Measurements from ENCODE around the gene SCMH1. TPM values are rescaled to one million over a fixed set of nuclear protein-coding genes. Genes with fewer than 3 reads are reported as not detected.

Gene SCMH1
- polyA plus RNA-seq, 1 of the 3 experiments (the other 2 are of a cell fraction), result 38.5 TPM

DNA sequence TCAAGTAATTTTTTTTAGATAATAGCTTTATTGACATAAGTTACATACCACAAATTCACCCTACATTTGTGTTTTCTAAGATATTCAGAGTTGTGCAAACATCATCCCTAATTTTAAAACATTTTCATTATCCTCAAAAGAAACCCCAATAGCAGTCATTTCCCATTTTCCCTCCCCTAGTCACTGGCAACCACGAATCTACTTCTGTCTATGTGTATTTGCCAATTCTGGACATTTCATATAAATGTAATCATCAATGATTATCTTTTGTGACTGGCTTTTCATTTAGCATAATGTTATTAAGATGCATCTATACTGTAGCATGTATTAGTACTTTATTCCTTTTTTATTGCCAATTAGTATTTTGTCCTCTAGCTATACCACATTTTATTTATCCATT is 131.8 kb downstream of the SCMH1 start:
- Histone ChIP-seq H3K4me1 (ENCODE audit: control insufficient read depth in 1 of 2, insufficient read depth in 2 of 2, low read depth in 1 of 2, low read length in 1 of 2) (peaks cover 11 to 17% of the 10 kb centered on the region in 2 experiments; a peak in 3 of 4 replicates), H3K36me3 (replicated peaks in 1 of 2; ENCODE audit: control insufficient read depth in 1 of 2, insufficient read depth in 2 of 2, low read length in 1 of 2) (peaks cover 18 to 21% of the 10 kb centered on the region in 2 experiments), H2AFZ (ENCODE audit: low read depth) (no peak overlapping the region), H3K27me3 (ENCODE audit: insufficient read depth) (no peaks in the 10 kb centered on the region), H3K27ac (ENCODE audit: low read depth in 2 of 2, low read length in 1 of 2) (peak overlapping the region in 1 of 2 experiments; percentile 89; a peak in 3 of 4 replicates), H3K9ac (peak overlapping the region; percentile 41; the same call in 1 of the 2 replicates), H3F3A (replicated peaks; ENCODE audit: insufficient read depth) (peaks cover 26% of the 10 kb centered on the region), H3K79me2 (ENCODE audit: insufficient read depth) (no peaks in the 10 kb centered on the region), H3K4me2 (peak overlapping the region; percentile 69), H3K9me3 (no peaks in the 10 kb centered on the region), H4K20me1 (ENCODE audit: insufficient read depth) (no peaks in the 10 kb centered on the region), H3K9me2 (no peaks in the 10 kb centered on the region; the same call in 1 of the 2 replicates), H3K4me3 (ENCODE audit: low read depth in 2 of 2, low read length in 1 of 2) (no peak overlapping the region; a peak in 1 of 4 replicates)
- WGBS (ENCODE audit: low lambda C conversion rate), result 13% methylated on average over 1 of the region's 1 CpG
- TF ChIP-seq RFX5 (IDR thresholded peaks at IDR 0.05; ENCODE audit: low read length), result no peak
- no peak for TF ChIP-seq FOXM1 (IDR thresholded peaks at IDR 0.05; ENCODE audit: low read depth)
- no peak for TF ChIP-seq RCOR1 (IDR thresholded peaks at IDR 0.05; ENCODE audit: low read length)
- DNase-seq, result no peak
- ChIA-PET CTCF (no interaction called here), POLR2A (no interaction called here)

DNA sequence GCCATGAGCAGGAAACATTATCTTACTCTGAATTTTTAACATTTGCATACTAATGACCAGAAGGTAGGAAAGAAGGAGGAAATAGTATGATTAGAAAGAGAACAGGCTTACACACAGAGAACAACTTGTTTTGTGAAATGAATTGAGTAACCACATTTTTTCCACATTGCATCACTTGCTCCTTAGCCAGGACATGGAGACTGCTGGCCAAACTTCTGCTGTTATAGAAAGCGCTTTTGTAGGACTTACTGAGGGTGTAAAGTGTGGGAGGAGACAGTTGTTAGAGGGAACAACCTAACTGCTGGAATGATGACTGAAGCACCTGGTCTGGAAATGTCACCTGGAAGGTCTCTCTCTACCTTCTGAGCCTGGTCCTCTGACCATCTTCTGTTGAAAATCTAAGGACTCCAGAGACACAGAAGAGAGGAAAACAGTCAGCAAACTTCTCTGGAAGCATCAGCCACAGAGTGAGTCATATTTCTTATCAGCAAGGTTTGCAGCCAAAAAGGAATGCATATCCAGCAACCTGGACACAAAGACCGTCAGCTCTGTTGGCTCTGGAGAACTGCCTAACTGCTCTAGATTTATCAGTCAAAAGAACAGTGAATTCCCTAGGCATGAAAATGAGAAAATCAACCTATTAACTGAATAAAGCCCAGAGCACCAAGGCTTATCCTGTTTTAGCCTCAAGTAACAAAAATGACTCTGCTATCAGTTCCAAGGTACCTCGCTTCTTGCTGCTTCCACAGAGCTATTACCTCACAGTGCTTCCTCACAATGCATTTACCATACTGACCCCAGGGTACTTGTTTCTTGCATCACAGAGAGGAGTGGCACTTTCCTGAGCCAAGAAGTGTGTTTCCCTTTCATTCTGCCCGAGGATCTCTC is 132.6 kb downstream of the SCMH1 start:
- Histone ChIP-seq H3K27ac (ENCODE audit: low read depth in 2 of 2, low read length in 1 of 2) (peak overlapping the region; percentile 64 to 89; a peak in 3 of 4 replicates), H3K9ac (peak overlapping the region; percentile 41; the same call in 1 of the 2 replicates), H2AFZ (ENCODE audit: low read depth) (peak overlapping the region; percentile 27; the same call in 1 of the 2 replicates), H3K4me3 (ENCODE audit: low read depth in 2 of 2, low read length in 1 of 2) (peak overlapping the region in 1 of 2 experiments; percentile 18; a peak in 1 of 4 replicates), H3K36me3 (replicated peaks in 1 of 2; ENCODE audit: control insufficient read depth in 1 of 2, insufficient read depth in 2 of 2, low read length in 1 of 2) (peaks cover 10 to 21% of the 10 kb centered on the region in 2 experiments), H3K4me2 (peak overlapping the region; percentile 69), H3K9me2 (no peaks in the 10 kb centered on the region), H3K27me3 (ENCODE audit: insufficient read depth) (no peaks in the 10 kb centered on the region), H3K9me3 (no peaks in the 10 kb centered on the region), H3K79me2 (ENCODE audit: insufficient read depth) (no peaks in the 10 kb centered on the region), H3K4me1 (ENCODE audit: control insufficient read depth in 1 of 2, insufficient read depth in 2 of 2, low read depth in 1 of 2, low read length in 1 of 2) (peaks cover 11 to 17% of the 10 kb centered on the region in 2 experiments; a peak in 3 of 4 replicates), H4K20me1 (ENCODE audit: insufficient read depth) (no peaks in the 10 kb centered on the region), H3F3A (replicated peaks; ENCODE audit: insufficient read depth) (peaks cover 26% of the 10 kb centered on the region)
- TF ChIP-seq MXI1 (IDR thresholded peaks at IDR 0.05; ENCODE audit: low read depth, low read length) (no peak), GABPA (IDR thresholded peaks at IDR 0.05; ENCODE audit: low read depth) (no peak), RFX5 (IDR thresholded peaks at IDR 0.05; ENCODE audit: low read length) (no peak), TEAD4 (IDR thresholded peaks at IDR 0.05; ENCODE audit: borderline replicate concordance, insufficient read depth) (peak; percentile 33; the same call in 1 of the 2 replicates), NFIC (IDR thresholded peaks at IDR 0.05; ENCODE audit: borderline replicate concordance) (peak; percentile 94), JUND (IDR thresholded peaks at IDR 0.05) (peak; percentile 86), RAD21 (IDR thresholded peaks at IDR 0.05; ENCODE audit: low read length) (no peak), CHD2 (IDR thresholded peaks at IDR 0.05; ENCODE audit: low read length, partially characterized antibody) (no peak), TCF12 (IDR thresholded peaks at IDR 0.05) (peak; percentile 81), RXRA (IDR thresholded peaks at IDR 0.05; ENCODE audit: borderline replicate concordance, low read depth) (peak; percentile 18; the same call in 1 of the 2 replicates), EP300 (IDR thresholded peaks at IDR 0.05; ENCODE audit: borderline replicate concordance in 1 of 2, low read depth in 1 of 2, low read length in 1 of 2) (peak in 1 of 2 experiments; percentile 77; a peak in 2 of 4 replicates), FOSL2 (IDR thresholded peaks at IDR 0.05; ENCODE audit: borderline replicate concordance, low read depth) (peak; percentile 81), TAF1 (IDR thresholded peaks at IDR 0.05; ENCODE audit: borderline replicate concordance, low read depth, low read length) (no peak)
- TF ChIP-seq, protein P1, sequence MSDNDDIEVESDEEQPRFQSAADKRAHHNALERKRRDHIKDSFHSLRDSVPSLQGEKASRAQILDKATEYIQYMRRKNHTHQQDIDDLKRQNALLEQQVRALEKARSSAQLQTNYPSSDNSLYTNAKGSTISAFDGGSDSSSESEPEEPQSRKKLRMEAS (IDR thresholded peaks at IDR 0.05; ENCODE audit: low read depth), result peak; percentile 20; the same call in 1 of the 2 replicates
- TF ChIP-seq, protein P2, sequence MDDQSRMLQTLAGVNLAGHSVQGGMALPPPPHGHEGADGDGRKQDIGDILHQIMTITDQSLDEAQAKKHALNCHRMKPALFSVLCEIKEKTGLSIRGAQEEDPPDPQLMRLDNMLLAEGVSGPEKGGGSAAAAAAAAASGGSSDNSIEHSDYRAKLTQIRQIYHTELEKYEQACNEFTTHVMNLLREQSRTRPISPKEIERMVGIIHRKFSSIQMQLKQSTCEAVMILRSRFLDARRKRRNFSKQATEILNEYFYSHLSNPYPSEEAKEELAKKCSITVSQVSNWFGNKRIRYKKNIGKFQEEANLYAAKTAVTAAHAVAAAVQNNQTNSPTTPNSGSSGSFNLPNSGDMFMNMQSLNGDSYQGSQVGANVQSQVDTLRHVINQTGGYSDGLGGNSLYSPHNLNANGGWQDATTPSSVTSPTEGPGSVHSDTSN (IDR thresholded peaks at IDR 0.05), result peak; percentile 55
- TF ChIP-seq, protein P3, sequence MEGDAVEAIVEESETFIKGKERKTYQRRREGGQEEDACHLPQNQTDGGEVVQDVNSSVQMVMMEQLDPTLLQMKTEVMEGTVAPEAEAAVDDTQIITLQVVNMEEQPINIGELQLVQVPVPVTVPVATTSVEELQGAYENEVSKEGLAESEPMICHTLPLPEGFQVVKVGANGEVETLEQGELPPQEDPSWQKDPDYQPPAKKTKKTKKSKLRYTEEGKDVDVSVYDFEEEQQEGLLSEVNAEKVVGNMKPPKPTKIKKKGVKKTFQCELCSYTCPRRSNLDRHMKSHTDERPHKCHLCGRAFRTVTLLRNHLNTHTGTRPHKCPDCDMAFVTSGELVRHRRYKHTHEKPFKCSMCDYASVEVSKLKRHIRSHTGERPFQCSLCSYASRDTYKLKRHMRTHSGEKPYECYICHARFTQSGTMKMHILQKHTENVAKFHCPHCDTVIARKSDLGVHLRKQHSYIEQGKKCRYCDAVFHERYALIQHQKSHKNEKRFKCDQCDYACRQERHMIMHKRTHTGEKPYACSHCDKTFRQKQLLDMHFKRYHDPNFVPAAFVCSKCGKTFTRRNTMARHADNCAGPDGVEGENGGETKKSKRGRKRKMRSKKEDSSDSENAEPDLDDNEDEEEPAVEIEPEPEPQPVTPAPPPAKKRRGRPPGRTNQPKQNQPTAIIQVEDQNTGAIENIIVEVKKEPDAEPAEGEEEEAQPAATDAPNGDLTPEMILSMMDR (IDR thresholded peaks at IDR 0.05), result no peak
- WGBS (ENCODE audit: low lambda C conversion rate), result 15% methylated on average over 4 of the region's 4 CpGs
- no peak for DNase-seq
- POLR2A ChIA-PET, result no interaction called here
- CTCF ChIA-PET, result no interaction called here

Data from SK-N-SH (cell line).